ENCODE measurements around the gene PATJ. TPM values are rescaled to one million over a fixed set of nuclear protein-coding genes. Genes with fewer than 3 reads are reported as not detected.

Gene PATJ
- polyA plus RNA-seq, 1 donor from 2014 or later: 7.8 TPM

- no peaks in the 10 kb centered on the region for H3K27me3 ChIP-seq (ENCODE audit: insufficient read depth, low read depth, low read length)
- no peaks in the 10 kb centered on the region for H3F3A ChIP-seq (ENCODE audit: insufficient read depth, low read length, poor library complexity, severe bottlenecking)
- no peaks in the 10 kb centered on the region for H3K9me2 ChIP-seq (ENCODE audit: insufficient read depth, low read length)
- no peak overlapping the region for H2AFZ ChIP-seq (ENCODE audit: low read depth, low read length)
- H3K4me3 ChIP-seq (ENCODE audit: low read length): no peak overlapping the region
- no peaks in the 10 kb centered on the region for H4K20me1 ChIP-seq (ENCODE audit: insufficient read depth)
- no peaks in the 10 kb centered on the region for H3K9me3 ChIP-seq (ENCODE audit: low read length)
- no peaks in the 10 kb centered on the region for H3K36me3 ChIP-seq (ENCODE audit: insufficient read depth, low read length)
- H3K79me2 ChIP-seq (replicated peaks; ENCODE audit: insufficient read depth, low read length): no peaks in the 10 kb centered on the region
- no peak overlapping the region for H3K4me2 ChIP-seq (ENCODE audit: low read length)
- H3K27ac ChIP-seq (ENCODE audit: low read length): no peak overlapping the region
- H3K9ac ChIP-seq (ENCODE audit: low read length): no peak overlapping the region
- TF ChIP-seq CTCF (IDR thresholded peaks at IDR 0.05; ENCODE audit: poor library complexity, severe bottlenecking) (no peak), SMC3 (conservative IDR thresholded peaks at IDR 0.05; ENCODE audit: poor library complexity) (no peak), TAF1 (IDR thresholded peaks at IDR 0.05; ENCODE audit: low read depth) (no peak), POLR2AphosphoS5 (IDR thresholded peaks at IDR 0.05) (no peak), MXI1 (conservative IDR thresholded peaks at IDR 0.05; ENCODE audit: poor library complexity, severe bottlenecking) (no peak), EP300 (conservative IDR thresholded peaks at IDR 0.05; ENCODE audit: poor library complexity, severe bottlenecking) (no peak), EZH2 (IDR thresholded peaks at IDR 0.05; ENCODE audit: borderline replicate concordance, insufficient read depth, low read length, poor library complexity, severe bottlenecking) (no peak), RAD21 (conservative IDR thresholded peaks at IDR 0.05) (no peak)
- TF ChIP-seq, protein P1, sequence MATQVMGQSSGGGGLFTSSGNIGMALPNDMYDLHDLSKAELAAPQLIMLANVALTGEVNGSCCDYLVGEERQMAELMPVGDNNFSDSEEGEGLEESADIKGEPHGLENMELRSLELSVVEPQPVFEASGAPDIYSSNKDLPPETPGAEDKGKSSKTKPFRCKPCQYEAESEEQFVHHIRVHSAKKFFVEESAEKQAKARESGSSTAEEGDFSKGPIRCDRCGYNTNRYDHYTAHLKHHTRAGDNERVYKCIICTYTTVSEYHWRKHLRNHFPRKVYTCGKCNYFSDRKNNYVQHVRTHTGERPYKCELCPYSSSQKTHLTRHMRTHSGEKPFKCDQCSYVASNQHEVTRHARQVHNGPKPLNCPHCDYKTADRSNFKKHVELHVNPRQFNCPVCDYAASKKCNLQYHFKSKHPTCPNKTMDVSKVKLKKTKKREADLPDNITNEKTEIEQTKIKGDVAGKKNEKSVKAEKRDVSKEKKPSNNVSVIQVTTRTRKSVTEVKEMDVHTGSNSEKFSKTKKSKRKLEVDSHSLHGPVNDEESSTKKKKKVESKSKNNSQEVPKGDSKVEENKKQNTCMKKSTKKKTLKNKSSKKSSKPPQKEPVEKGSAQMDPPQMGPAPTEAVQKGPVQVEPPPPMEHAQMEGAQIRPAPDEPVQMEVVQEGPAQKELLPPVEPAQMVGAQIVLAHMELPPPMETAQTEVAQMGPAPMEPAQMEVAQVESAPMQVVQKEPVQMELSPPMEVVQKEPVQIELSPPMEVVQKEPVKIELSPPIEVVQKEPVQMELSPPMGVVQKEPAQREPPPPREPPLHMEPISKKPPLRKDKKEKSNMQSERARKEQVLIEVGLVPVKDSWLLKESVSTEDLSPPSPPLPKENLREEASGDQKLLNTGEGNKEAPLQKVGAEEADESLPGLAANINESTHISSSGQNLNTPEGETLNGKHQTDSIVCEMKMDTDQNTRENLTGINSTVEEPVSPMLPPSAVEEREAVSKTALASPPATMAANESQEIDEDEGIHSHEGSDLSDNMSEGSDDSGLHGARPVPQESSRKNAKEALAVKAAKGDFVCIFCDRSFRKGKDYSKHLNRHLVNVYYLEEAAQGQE (IDR thresholded peaks at IDR 0.05; ENCODE audit: borderline replicate concordance): no peak
Observed at GRCh38 chr1:62029704-62030103, 287.4 kb downstream of the PATJ start.

DNA sequence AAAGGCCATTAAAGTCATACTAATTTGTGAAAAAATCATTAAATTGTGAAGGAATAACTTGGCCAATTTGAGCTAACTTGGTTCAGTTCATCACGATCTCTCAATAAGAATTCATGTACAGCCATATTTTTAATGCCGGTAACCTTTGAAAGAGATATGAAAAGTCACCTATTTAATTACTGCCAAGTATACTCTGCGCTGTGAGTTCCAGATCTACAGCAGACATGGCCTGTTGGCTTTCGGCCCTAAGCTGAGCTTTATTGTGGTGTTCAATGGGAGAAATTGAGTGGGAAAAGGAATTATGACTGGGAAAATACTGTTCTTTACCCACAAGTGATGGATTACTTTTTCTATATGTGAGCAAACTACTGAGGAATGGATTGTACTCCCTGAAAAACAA is 292.5 kb downstream of the PATJ start:
- no peaks in the 10 kb centered on the region for H4K20me1 ChIP-seq (ENCODE audit: insufficient read depth)
- no peaks in the 10 kb centered on the region for H3K36me3 ChIP-seq (ENCODE audit: insufficient read depth, low read length)
- H3F3A ChIP-seq (ENCODE audit: insufficient read depth, low read length, poor library complexity, severe bottlenecking): no peaks in the 10 kb centered on the region
- no peaks in the 10 kb centered on the region for H3K27me3 ChIP-seq (ENCODE audit: insufficient read depth, low read depth, low read length)
- H2AFZ ChIP-seq (ENCODE audit: low read depth, low read length): no peak overlapping the region
- no peaks in the 10 kb centered on the region for H3K79me2 ChIP-seq (replicated peaks; ENCODE audit: insufficient read depth, low read length)
- TF ChIP-seq TAF1 (IDR thresholded peaks at IDR 0.05; ENCODE audit: low read depth) (no peak), RAD21 (conservative IDR thresholded peaks at IDR 0.05) (no peak), EP300 (conservative IDR thresholded peaks at IDR 0.05; ENCODE audit: poor library complexity, severe bottlenecking) (no peak), SMC3 (conservative IDR thresholded peaks at IDR 0.05; ENCODE audit: poor library complexity) (no peak), POLR2AphosphoS5 (IDR thresholded peaks at IDR 0.05) (no peak), MXI1 (conservative IDR thresholded peaks at IDR 0.05; ENCODE audit: poor library complexity, severe bottlenecking) (no peak), EZH2 (IDR thresholded peaks at IDR 0.05; ENCODE audit: borderline replicate concordance, insufficient read depth, low read length, poor library complexity, severe bottlenecking) (no peak), CTCF (IDR thresholded peaks at IDR 0.05; ENCODE audit: poor library complexity, severe bottlenecking) (no peak)
- TF ChIP-seq, protein P1 (IDR thresholded peaks at IDR 0.05; ENCODE audit: borderline replicate concordance): no peak
- H3K9me2 ChIP-seq (ENCODE audit: insufficient read depth, low read length): no peaks in the 10 kb centered on the region
- no peak overlapping the region for H3K4me3 ChIP-seq (ENCODE audit: low read length)
- H3K27ac ChIP-seq (ENCODE audit: low read length): no peak overlapping the region
- H3K9ac ChIP-seq (ENCODE audit: low read length): no peak overlapping the region
- H3K4me2 ChIP-seq (ENCODE audit: low read length): no peak overlapping the region
- H3K9me3 ChIP-seq (ENCODE audit: low read length): no peaks in the 10 kb centered on the region

Measured in neural cell (in vitro differentiated cells).